ENCODE data around the gene SH3RF1.

SH3RF1 gene

GRCh38 chr4:169158046-169158445, 112.7 kb downstream of the SH3RF1 start:
- DNase-seq, result no peak

- DNase-seq, result no peak
Observed at GRCh38 chr4:169156392-169156791, 114.4 kb downstream of the SH3RF1 start.

DNA sequence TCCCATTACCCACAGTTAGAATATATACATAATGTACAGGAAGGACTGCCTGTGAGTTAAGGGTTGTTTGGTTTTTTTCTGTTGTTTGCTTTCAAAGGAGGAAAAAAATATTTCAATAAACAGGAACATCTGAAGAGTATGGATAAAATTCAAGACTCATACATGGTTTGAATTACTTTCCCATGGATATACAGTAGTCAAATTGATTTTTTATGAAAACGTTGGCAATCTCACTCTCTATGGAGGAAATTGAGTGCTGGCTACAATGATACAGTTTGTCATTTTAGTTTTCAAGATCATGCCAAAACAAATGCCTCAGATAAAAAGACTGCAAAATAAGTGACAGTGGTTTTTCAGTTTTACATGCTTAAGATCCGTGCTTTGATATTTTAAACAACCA, 116.6 kb downstream of the SH3RF1 start:
- DNase-seq, result no peak

DNA sequence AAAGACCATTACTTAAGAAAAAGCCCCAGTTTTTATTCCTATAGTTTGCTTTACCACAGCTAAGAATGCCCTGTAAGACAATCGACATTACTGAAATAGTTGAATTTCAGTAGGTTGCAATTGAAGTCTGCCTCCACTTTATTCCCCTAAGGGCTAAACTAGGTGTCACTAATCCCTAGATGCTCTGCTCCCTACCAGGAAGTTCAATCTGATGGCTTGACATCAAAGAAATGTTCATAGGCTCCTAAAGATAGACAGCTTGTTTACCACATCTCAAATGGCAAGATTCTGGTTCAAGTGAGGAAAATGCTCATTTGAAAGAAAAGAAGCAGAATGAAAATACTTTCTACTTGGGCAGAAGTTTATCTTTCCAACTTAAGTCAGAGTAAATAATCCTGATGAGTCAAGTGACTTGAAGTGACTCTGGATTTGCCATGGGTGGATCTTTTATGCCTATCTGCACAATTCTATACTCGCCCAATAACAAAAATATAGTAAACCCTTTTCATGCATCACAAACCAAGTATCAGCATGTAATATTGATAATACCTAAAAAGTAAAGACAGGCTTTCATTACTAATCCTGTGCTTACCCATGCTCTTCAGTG, 117.2 kb downstream of the SH3RF1 start:
- DNase-seq, result no peak

- DNase-seq, result no peak
Observed at GRCh38 chr4:169152899-169153298, 117.9 kb downstream of the SH3RF1 start.

DNA sequence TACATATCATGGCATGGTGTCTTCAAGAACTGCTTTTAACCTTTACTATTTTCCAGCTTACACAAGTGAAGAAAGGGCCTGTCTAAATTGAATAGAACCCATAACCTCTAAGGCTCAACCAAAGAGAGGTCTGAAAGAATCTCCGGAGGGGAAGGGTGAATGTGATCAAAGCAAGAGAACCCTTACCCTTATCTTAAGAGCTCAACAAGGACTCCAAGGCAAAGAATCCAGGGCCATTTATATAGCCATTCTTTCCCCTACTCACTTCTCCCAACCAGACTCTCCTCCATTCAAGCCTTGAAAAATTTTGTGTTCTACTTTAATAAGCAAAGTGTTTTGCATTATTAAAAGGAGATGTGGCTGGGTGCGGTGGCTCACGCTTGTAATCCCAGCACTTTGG, 118.7 kb downstream of the SH3RF1 start:
- DNase-seq, result no peak

DNA sequence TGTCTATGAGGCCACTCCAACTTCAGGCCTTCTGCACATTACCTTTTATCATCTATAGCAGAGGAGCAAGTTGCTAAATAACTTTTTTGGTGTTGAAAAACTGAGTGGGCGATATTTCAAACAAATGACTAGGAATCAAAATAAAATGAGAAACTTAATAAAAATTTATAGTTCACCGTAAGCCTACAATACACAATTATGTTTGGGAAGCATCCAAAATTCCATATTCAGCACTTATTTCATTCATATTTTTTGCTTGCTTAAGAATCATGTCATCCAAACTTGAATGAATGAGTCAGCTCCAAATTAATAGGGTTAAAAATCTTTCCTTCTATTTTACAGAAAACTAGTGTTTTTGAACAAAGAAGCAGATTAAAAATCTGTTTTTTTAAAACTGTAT, 119.1 kb downstream of the SH3RF1 start:
- no peak for DNase-seq

DNA sequence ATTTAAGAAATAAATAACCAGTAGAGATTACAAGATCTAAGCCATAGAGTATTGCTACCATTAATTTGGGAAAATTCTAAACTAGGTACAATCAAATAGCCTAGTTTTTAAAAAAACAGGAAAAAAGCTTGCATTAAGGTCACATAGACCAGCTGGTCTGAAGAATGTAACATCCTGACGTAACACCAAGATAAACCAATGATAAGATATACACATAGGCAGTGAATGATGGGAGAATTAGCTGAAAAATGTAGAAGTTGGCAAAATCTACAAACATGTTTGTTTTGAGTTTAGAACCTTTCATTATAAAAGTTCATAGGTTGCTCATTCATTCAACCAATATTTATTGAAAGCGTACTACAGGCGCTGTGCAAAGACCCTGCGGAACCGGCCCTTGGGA, 120.0 kb downstream of the SH3RF1 start:
- DNase-seq, result no peak

- DNase-seq, result no peak
Observed at GRCh38 chr4:169148885-169149284, 121.9 kb downstream of the SH3RF1 start.

GRCh38 chr4:169147191-169147590, 123.6 kb downstream of the SH3RF1 start:
- no peak for DNase-seq

DNA sequence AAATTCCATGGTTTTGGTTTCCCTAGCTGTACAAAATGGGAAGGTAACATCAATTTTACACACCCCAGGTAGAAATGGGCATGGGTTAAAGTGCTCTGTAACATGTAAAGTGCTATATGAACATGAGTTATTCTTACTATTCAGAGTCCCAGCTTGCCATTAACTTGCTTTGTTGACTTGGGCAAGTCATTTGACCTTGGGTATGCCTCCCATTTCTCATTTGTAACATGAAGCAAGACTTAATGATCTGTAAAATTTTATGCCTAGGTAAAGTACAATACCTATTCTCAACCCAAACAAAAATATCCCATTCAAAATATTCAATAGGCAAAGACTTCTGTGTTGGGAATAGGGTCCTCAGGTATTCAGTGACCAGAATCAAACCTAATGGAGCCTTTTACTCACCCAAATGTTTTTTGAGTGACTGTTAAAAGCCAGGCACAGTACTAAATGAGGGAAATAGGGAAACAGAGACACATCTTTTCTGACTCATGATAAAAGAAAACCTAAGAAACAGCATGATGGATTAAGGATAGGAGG, 126.6 kb downstream of the SH3RF1 start:
- DNase-seq, result no peak

GRCh38 chr4:169143335-169143734, 127.4 kb downstream of the SH3RF1 start:
- no peak for DNase-seq

- no peak for DNase-seq
Observed at GRCh38 chr4:169142906-169143305, 127.8 kb downstream of the SH3RF1 start.

GRCh38 chr4:169142391-169142790, 128.4 kb downstream of the SH3RF1 start:
- DNase-seq, result no peak

DNA sequence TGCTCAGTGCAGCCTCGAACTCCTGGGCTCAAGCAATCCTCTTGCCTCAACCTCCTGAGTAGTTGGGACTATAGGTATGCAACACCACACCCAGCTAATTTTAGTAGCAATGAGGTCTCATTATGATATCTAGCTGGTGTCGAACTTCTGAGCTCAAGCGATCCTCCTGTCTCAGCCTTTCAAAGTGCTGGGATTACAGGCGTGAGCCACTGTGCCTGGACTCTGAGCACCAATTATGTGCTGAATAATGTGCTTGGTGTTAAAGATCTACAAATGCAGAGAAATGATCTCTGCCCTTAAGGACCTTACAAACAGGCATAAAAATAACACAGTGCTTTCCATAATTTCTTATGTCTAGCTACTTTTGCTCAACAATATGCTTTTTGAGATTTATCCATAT, 131.7 kb downstream of the SH3RF1 start:
- DNase-seq, result no peak

DNA sequence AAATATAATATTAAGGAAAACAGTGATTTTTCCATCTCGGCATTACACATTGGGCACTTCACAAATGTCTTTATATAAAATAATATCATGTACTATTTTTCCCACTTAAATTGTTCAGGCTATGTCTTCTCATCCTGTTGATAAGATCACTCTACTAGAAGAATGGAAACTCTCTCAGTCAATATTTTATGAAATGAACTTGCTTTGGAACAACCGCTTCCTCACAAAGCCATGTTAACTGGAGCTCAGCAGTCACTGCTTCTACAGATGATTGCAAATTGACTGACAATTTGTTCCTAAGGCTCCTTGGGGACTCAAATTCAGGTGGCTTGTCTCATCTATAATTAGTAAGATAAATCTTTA, 133.2 kb downstream of the SH3RF1 start:
- DNase-seq, result no peak

DNA sequence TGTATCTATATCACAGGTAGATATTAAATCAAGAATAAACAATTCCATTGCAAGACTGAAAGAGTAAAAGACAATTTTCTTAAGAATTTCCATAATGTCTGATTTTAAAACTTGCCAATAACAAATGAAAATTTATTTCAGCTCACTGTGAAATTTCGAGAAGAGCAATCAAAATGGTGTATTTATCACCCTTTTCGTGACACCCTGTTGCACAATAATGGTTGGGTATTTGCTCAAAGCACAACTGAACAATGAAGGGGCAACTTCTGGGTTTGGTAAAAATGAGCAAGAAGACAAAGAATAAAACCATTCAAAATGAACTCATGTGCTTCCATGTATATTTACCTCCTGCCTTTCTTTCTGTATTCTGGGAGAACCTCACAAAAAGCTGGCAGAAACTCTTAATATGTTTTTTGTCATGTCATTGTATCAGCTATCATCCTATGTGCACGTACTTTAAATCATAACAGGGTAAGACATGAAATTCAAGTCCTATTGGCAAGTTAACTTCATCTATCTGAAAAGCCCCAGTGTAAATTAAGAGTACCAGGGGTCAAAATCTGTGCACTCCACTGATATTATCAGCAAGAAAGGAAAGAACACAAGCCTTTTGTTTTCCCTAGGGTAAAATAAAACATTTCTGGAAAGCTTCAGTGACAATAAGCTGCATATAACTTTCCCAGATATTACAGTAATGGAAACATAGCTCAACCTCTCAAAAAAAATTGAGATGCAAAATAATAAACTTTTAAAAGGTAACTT, 133.8 kb downstream of the SH3RF1 start:
- DNase-seq, result no peak

DNA sequence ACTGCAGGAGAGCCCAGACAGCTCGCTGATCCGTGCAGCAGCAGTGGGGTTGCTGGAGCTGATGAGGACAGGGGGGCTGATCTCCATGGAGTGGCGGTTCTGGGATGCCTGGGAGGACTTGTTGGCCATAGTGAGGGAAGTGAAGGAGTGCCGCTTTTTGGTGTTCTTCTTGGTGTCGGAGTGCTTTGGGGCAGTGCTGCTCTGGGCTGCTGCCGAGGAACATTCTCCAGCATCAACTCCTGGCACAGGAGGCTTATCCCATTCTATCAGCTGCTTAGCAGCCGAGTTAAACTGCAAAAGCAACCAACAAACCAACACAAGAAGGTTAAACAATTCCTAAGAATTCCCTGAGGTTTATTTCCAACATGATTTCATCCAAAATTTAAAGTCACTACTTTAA, 134.4 kb downstream of the SH3RF1 start:
- DNase-seq, result no peak

DNA sequence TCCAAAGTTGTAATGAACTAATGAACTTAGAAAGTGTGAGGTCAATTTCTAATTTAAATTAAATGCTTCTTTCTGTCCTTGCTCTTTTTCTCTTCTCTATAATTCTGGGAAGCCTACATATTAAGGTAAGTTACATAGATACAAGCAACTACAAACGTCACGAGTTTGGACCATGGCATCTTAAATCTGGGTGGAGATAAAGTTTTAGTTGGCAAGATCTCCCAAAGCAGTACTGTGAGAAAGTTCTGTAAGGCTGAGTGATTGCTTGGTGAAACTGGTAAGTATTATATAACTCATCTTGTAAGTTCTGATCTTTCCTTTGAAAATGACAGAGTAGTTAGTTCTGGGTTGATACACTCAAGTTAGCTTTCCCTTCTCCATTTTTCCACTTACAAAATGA, 135.0 kb downstream of the SH3RF1 start:
- no peak for DNase-seq

DNA sequence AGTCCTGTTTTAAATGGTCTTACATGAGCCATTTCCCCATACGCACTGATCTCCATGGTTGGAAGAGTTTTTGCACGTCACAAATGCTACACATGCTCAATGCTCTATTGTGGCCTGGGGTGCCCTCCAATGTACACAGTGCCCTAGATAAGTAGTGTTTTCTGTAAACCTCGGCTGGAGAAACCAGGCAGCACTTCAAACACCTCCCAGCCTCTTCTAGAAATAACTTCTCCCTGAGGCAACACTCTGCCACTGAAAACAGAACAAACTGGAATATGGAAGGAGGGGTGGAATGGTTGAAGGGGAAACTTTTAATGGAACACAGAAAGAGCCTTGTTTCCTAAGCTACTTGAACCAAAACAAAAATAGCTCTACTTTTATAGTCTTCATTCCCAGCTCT, 136.8 kb downstream of the SH3RF1 start:
- DNase-seq, result no peak

DNA sequence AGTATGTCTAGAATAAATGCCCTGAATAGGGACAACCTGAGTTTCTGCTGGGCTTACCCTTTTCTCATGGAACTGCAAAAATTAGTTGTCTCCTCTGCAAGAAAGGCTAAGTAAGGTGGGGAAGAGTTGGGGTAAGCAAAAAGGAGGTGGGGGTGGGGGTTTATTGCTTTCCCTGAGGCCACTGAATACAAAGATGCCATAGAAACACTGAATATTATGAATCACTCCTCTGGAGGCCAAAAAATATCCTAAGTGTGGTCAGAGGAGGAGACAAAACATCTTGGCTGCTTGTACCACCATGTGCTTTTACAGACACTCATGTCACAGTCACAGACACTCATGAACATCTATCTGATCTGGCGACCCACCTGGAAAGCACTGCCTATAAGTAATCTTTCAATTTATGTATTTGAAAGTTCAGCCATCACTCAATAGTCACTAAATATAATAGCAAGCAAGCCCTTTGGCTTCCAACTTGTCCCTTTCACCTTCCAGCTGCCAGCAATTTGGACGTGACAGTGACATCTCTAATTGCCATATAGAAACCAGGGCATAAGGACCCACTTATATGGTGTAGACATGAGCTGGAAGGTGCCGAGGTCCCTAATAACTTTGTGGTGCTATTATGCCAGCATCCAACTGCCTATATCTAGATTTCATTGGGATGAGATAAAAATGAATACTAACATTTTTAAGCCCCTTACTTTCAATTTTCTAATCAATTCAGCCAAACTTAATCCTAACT, 138.0 kb downstream of the SH3RF1 start:
- DNase-seq, result no peak

DNA sequence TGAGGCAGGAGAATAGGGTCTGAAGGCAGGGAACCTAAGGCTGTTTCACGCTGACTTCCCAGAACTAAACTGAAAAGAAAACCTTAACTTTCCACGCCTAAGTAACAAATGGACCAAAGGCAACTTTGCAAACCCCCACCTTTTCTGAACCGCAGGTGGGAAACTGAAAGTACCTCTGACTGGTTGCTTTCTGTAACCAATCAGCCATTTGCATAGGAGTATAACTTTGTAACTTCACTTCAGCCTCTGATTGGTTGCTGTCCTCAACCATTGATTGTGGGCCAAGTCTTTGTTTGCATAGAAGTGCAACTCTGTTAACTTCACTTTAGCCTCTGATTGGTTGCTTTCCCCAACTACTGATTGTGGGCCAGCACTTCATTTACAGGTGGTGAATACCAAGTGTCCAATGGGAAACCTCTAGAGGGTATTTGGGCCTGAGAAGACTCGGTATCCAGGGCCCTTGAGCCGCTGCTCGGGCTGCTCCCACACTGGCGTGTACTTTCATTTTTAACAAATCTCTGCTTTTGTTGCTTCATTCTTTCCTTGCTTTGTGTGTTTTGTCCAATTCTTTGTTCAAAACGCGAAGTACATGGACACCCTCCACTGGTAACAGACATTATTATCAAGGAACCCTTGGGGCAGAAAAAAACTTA, 139.1 kb downstream of the SH3RF1 start:
- no peak for DNase-seq

DNA sequence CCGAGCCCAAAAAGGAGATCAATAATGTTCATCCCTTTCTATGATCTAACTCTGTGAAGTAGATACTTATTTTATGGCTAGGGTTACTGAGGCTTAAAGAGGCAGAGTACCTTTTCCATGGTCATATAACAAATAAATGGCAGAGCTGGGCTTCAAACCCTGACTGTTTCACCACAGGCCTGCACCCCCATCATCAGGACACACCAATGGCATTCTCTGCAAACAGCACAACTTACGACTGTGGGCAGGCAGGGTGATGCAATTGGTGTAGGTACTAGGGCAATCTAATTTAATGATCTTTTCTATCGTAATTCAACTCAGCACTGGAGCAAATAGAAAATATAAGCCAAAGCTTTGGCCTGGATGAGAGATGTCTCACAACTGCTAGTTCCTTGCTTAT, 141.9 kb downstream of the SH3RF1 start:
- no peak for DNase-seq

Data from NCI-H524 (cell line).